Tibial artery (tissue), 4 donors: ENCODE measurements around the gene CHID1.

Source experiments
- DNase-seq, 2 donors: peaks; one replicate each; pipeline ENCODE4 v3.0.0-alpha.2; 2019
- H3K27ac ChIP-seq, 2 donors: fragments of 200-600 bp; sonication (generic) in 1 of 2; 1 replicate in 1 of 2; 2 replicates in 1 of 2; pipeline ENCODE4 v1.5.1; 2018 to 2019; ENCODE audit warnings: mild to moderate bottlenecking in 1 of 2
- H3K27me3 ChIP-seq, 2 donors: fragments of 200-600 bp; sonication (generic) in 1 of 2; one replicate each; pipeline versions ENCODE4 v1.5.1 to v1.6.0; 2016 to 2019
- H3K36me3 ChIP-seq, 3 donors: fragments of 200-600 bp; sonication (generic) in 2 of 3; one replicate each; pipeline ENCODE4 v1.5.1; 2016 to 2019; ENCODE audit warnings: mild to moderate bottlenecking in 2 of 3
- H3K4me1 ChIP-seq, 4 donors: fragments of 200-600 bp; sonication (generic) in 2 of 4; 1 replicate in 3 of 4; 2 replicates in 1 of 4; pipeline ENCODE4 v1.5.1; 2016 to 2019
- H3K4me3 ChIP-seq, 2 donors: fragments of 200-600 bp; sonication (generic) in 1 of 2; 1 replicate in 1 of 2; 2 replicates in 1 of 2; pipeline ENCODE4 v1.5.1; 2018 to 2019; ENCODE audit warnings: mild to moderate bottlenecking in 2 of 2
- H3K9me3 ChIP-seq, 3 donors: fragments of 200-600 bp; sonication (generic) in 1 of 3; one replicate each; pipeline ENCODE4 v1.5.1; 2016 to 2019
- intact Hi-C: fragments of 100-400 bp; cut with DNase I; formaldehyde crosslinking; loops from one replicate; pipeline ENCODE4 v1.15.0; 2023; ENCODE audit warnings: low total_unique reads
- TF ChIP-seq, protein P1 (sequence below), 2 experiments: fragments of 200-600 bp in 1 of 2; fragments of 450-650 bp in 1 of 2; IDR thresholded peaks; one replicate each; pipeline ENCODE4 v1.5.1; 2017 to 2019; ENCODE audit warnings: antibody characterized with exemption in 2 of 2, mild to moderate bottlenecking in 1 of 2, moderate library complexity in 1 of 2

Gene CHID1

DNA sequence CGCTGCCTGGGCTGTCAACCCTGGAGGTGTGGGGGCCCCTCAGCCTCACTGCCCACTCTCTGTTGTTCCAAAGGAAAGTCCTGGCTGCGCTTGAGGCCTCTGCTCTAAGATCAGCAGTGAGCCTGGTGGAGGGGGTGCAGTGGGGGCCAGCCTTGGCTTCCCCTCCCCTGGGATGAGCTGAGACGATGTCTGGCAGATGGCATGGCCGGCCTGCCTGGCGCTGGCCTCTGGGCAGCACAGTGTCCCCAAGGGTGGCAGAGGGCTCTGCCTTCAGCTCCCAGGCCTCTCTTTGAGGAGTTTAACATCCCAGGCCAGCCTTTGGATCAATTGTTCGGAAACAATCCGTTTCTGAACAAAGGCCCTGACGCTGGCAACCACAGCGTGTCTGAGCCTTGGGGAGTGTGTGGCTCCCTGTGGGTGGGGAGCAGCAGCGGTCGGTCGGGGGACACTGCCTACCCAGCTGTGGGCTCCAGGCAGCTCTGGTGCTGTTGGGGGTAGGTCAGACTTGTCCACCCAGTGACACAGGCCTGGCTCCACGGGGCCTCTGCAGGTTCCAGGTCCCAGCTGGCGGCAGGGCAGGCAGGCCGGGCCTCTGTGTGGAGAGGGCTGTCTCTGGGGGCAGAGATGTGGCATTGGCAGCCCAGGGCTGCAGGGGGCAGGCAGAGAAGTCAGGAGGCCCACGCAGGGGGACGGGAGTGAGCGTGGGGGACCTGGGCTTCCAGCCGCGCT is 55.8 kb downstream of the CHID1 start:
- Histone ChIP-seq H3K36me3 (peaks cover 0 to 27% (median 3%) of the 10 kb centered on the region in 3 donors), H3K27me3 (peaks cover 0 to 3% of the 10 kb centered on the region in 2 donors), H3K27ac (no peak overlapping the region), H3K9me3 (no peaks in the 10 kb centered on the region), H3K4me3 (no peak overlapping the region), H3K4me1 (peaks cover 0 to 34% (median 20%) of the 10 kb centered on the region in 4 donors)
- intact Hi-C loops = no loop called here
- no peak for DNase-seq
- TF ChIP-seq, protein P1, sequence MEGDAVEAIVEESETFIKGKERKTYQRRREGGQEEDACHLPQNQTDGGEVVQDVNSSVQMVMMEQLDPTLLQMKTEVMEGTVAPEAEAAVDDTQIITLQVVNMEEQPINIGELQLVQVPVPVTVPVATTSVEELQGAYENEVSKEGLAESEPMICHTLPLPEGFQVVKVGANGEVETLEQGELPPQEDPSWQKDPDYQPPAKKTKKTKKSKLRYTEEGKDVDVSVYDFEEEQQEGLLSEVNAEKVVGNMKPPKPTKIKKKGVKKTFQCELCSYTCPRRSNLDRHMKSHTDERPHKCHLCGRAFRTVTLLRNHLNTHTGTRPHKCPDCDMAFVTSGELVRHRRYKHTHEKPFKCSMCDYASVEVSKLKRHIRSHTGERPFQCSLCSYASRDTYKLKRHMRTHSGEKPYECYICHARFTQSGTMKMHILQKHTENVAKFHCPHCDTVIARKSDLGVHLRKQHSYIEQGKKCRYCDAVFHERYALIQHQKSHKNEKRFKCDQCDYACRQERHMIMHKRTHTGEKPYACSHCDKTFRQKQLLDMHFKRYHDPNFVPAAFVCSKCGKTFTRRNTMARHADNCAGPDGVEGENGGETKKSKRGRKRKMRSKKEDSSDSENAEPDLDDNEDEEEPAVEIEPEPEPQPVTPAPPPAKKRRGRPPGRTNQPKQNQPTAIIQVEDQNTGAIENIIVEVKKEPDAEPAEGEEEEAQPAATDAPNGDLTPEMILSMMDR (IDR thresholded peaks at IDR 0.05) = no peak

DNA sequence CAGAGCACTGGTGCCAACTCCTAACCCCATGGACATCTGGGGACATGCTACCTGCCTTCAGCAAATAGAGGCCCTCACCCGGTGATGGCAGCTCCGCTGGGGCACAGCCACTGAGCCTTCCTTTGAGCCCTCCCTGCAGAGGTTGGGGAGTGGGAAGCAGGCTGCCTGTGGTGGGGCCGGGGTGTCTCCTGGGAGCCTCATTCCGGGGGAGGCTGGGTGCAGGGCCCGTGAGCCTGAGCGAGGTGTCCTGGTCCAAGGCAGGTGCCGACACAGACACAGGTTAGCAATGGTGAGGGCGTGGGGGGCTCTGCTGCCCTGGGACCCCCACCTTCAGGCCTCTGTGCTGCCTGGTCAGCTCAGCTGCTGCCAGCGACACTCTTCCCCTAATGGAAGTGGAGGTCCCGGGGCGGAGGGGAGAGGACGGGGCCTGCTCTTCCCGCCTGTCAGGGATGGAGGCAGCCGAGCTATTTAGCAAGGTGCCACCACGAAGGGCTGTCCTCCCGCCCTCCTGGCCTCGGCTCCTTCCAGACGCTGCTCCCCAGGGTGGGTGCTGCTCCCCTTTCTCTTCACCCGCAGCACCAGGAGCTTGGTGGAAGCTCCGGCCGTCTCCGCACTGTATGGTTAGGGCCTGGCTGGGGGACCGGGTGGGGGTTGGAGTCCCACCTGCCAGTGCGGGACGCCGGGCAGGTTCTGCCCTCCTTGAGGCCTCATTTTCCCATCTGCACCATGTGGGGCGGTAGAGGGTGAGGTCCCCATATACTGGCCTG is 56.7 kb downstream of the CHID1 start:
- intact Hi-C loops = no loop called here
- H3K36me3 ChIP-seq = peaks cover 0 to 27% (median 3%) of the 10 kb centered on the region in 3 donors
- H3K9me3 ChIP-seq = no peaks in the 10 kb centered on the region
- TF ChIP-seq, protein P1 (IDR thresholded peaks at IDR 0.05) = no peak
- peaks cover 0 to 7% of the 10 kb centered on the region in 2 donors for H3K27me3 ChIP-seq
- no peak overlapping the region for H3K27ac ChIP-seq
- no peak overlapping the region for H3K4me3 ChIP-seq
- peaks cover 0 to 34% (median 22%) of the 10 kb centered on the region in 4 donors for H3K4me1 ChIP-seq
- no peak for DNase-seq

DNA sequence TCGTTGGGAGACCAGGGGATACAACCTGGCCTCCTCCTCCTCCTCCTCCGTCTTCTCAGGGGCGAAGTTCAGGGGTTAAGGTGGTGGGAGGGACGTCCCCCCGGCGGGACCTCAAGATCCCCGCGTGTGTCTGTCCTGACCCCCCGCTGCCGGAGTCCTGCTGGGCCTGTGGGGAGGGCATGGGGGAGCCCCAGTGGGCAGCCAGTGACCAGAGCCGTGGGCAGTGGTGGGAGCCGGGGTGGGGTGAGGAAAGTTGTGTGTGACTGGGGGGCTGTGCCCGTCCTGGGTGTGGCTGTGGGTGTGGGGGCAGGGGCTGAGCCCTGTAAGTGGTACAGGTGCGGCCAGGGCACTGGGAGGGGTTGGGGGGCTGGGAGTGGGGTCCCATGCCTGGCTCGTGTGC is 57.8 kb downstream of the CHID1 start:
- H3K4me1 ChIP-seq = peaks cover 0 to 38% (median 33%) of the 10 kb centered on the region in 4 donors
- H3K27me3 ChIP-seq = peaks cover 0 to 18% of the 10 kb centered on the region in 2 donors
- intact Hi-C loops = no loop called here
- TF ChIP-seq, protein P1 (IDR thresholded peaks at IDR 0.05) = no peak
- no peak overlapping the region for H3K27ac ChIP-seq
- H3K36me3 ChIP-seq = peaks cover 0 to 27% (median 3%) of the 10 kb centered on the region in 3 donors
- DNase-seq = no peak
- H3K9me3 ChIP-seq = no peaks in the 10 kb centered on the region
- no peak overlapping the region for H3K4me3 ChIP-seq

DNA sequence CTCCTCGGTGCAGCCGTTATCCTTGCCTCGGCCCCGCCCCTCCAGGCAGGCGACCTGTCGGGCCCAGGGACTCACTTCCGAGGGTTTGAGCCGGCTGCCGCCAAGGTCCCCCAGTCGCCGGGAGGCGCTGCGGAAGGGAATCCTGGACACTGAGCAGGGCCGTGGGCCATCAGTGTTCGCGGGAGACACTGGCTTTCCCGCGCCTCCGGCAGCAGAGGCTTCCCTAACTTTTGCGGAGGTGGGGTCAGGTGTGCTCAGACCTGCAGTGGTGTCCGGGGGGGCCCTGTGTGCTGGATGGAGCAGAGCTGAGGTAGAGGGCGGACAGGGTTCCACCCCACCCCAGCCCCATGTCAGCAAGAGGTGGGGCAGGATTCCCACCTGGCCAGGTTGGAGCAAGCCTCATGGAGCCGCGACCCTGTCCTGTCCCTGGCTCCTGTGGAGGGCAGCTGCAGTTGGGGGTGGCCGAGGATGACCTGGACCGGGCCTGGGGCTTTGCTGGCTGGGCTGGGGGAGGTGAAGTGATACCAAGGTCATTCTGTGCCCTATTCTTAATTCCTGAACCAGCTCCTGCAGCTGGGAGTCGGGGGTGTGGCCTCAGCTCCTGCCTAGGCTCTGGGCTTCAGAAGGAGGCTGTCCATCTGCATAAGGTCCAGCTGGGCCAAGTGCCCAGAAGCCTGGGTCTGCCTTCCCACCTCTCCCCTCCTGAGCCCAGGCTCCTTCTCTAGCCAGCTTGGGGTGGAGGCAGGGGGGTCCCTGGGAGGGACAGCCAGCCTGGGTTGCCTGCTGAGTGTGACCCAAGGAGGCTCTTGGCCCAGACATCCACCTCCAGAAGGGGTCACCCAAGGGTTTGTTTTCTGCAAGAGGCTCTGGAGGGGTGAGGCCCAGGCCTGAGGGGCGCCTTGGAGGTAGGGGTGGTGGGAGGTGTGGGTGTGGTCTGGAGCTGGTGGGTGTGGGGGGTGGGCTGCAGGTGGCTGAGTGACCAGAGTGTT is 59.5 kb downstream of the CHID1 start:
- no peak for DNase-seq
- intact Hi-C loops = no loop called here
- Histone ChIP-seq H3K4me3 (no peak overlapping the region), H3K27ac (no peak overlapping the region), H3K27me3 (peaks cover 0 to 25% of the 10 kb centered on the region in 2 donors), H3K36me3 (peaks cover 0 to 26% (median 3%) of the 10 kb centered on the region in 3 donors), H3K9me3 (no peaks in the 10 kb centered on the region), H3K4me1 (peaks cover 0 to 45% (median 39%) of the 10 kb centered on the region in 4 donors)
- TF ChIP-seq, protein P1 (IDR thresholded peaks at IDR 0.05) = no peak
